ENCODE data around the gene FGL2.

DNA sequence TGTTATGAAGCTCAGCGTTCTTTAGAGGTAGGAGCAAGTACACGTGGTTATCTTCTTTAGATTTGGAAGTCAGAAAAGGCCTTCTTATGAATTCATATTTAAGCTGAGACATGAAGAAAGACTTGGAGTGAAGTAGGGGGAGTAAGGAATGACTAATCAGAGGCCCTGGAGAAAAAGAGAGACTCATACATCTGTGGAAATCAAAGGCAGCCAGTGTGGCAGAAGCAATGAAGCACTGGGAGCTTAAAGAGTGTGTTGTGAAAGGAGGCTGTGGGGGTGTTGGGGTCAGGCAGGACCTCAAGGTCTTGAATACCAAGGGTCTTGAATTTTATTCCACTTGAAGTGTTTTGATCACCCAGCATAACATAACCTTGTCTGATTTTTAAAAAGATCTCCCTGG, 35.7 kb upstream of the FGL2 start:
- TF ChIP-seq CTCF (IDR thresholded peaks at IDR 0.05) (no peak), POLR2A (IDR thresholded peaks at IDR 0.05) (no peak)

All from esophagus squamous epithelium (tissue), 4 donors.